Ishikawa (cell line): ENCODE results near the gene TPSAB1.

Experiments used
- CEBPB ChIP-seq: IDR thresholded peaks from 2 replicates; pipeline ENCODE4 v1.6.1; 2012
- CREB1 ChIP-seq: IDR thresholded peaks from 2 replicates; pipeline ENCODE4 v1.6.1; 2012; ENCODE audit warnings: low read depth
- EGR1 ChIP-seq: IDR thresholded peaks from 2 replicates; pipeline ENCODE4 v1.6.1; 2012
- EP300 ChIP-seq: IDR thresholded peaks from 2 replicates; pipeline ENCODE4 v1.6.1; 2012; ENCODE audit warnings: borderline replicate concordance
- FOXM1 ChIP-seq: IDR thresholded peaks from 2 replicates; pipeline ENCODE4 v1.6.1; 2012; ENCODE audit warnings: low read depth, borderline replicate concordance
- NFIC ChIP-seq: IDR thresholded peaks from 2 replicates; pipeline ENCODE4 v1.6.1; 2012
- RAD21 ChIP-seq: IDR thresholded peaks from 2 replicates; pipeline ENCODE4 v1.6.1; 2012; ENCODE audit warnings: low read depth
- TAF1 ChIP-seq: IDR thresholded peaks from 2 replicates; pipeline ENCODE4 v1.6.1; 2012; ENCODE audit warnings: low read depth, mild to moderate bottlenecking
- TCF12 ChIP-seq: IDR thresholded peaks from 2 replicates; pipeline ENCODE4 v1.6.1; 2012; ENCODE audit warnings: low read depth
- TEAD4 ChIP-seq: IDR thresholded peaks from 2 replicates; pipeline ENCODE4 v1.6.1; 2012
- USF1 ChIP-seq: IDR thresholded peaks from 2 replicates; pipeline ENCODE4 v1.6.1; 2012
- YY1 ChIP-seq: IDR thresholded peaks from 2 replicates; pipeline ENCODE4 v1.6.1; 2012; ENCODE audit warnings: low read depth
- ZBTB7A ChIP-seq: IDR thresholded peaks from 2 replicates; pipeline ENCODE4 v1.6.1; 2012; ENCODE audit warnings: low read depth
- TF ChIP-seq, protein P1 (sequence below): IDR thresholded peaks from 2 replicates; pipeline ENCODE4 v1.6.1; 2012; ENCODE audit warnings: low read depth, mild to moderate bottlenecking
- TF ChIP-seq, protein P2 (sequence below): IDR thresholded peaks from 2 replicates; pipeline ENCODE4 v1.6.1; 2012

Gene TPSAB1

DNA sequence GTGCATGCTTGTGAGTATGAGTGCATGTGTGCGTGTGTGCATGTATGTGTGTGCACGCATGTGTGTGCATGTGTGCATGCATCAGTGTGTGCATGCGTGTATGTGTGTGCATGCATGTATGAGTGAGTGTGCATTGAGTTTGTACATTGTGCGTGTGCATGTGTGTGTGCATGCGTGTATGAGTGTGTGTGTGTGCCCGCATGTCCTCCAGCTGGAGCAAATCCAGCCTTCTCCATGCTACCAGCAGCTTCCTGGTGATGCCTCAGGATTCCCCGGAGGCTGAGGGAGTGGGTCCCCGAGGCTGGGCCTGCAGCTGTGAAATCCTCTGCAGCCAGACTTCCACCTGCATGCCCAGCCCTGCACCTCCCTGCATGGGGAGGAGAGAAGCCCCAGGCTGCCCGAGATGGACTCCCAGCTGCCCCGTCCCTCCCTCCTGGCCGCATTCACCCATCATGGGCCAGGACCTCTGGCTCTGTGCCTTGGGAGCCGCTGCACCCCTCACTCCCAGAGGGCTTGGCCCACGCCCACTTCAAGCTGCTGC lies 24.7 kb downstream of the TPSAB1 start:
- TF ChIP-seq NFIC, result no peak
- no peak for TF ChIP-seq USF1
- no peak for TF ChIP-seq ZBTB7A
- TF ChIP-seq FOXM1, result no peak
- TF ChIP-seq TEAD4, result no peak
- TF ChIP-seq RAD21, result no peak
- TF ChIP-seq TCF12, result no peak
- TF ChIP-seq CEBPB, result no peak
- no peak for TF ChIP-seq TAF1
- no peak for TF ChIP-seq YY1
- TF ChIP-seq, protein P1, sequence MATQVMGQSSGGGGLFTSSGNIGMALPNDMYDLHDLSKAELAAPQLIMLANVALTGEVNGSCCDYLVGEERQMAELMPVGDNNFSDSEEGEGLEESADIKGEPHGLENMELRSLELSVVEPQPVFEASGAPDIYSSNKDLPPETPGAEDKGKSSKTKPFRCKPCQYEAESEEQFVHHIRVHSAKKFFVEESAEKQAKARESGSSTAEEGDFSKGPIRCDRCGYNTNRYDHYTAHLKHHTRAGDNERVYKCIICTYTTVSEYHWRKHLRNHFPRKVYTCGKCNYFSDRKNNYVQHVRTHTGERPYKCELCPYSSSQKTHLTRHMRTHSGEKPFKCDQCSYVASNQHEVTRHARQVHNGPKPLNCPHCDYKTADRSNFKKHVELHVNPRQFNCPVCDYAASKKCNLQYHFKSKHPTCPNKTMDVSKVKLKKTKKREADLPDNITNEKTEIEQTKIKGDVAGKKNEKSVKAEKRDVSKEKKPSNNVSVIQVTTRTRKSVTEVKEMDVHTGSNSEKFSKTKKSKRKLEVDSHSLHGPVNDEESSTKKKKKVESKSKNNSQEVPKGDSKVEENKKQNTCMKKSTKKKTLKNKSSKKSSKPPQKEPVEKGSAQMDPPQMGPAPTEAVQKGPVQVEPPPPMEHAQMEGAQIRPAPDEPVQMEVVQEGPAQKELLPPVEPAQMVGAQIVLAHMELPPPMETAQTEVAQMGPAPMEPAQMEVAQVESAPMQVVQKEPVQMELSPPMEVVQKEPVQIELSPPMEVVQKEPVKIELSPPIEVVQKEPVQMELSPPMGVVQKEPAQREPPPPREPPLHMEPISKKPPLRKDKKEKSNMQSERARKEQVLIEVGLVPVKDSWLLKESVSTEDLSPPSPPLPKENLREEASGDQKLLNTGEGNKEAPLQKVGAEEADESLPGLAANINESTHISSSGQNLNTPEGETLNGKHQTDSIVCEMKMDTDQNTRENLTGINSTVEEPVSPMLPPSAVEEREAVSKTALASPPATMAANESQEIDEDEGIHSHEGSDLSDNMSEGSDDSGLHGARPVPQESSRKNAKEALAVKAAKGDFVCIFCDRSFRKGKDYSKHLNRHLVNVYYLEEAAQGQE, result no peak
- TF ChIP-seq, protein P2, sequence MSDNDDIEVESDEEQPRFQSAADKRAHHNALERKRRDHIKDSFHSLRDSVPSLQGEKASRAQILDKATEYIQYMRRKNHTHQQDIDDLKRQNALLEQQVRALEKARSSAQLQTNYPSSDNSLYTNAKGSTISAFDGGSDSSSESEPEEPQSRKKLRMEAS, result no peak
- no peak for TF ChIP-seq EGR1
- TF ChIP-seq CREB1, result no peak
- no peak for TF ChIP-seq EP300

- no peak for TF ChIP-seq RAD21
- TF ChIP-seq, protein P2, result no peak
Observed at GRCh38 chr16:1265826-1266225, 25.3 kb downstream of the TPSAB1 start.

GRCh38 chr16:1271380-1271723 lies 30.8 kb downstream of the TPSAB1 start:
- no peak for TF ChIP-seq CREB1
- TF ChIP-seq, protein P2, result no peak
- no peak for TF ChIP-seq TAF1
- TF ChIP-seq ZBTB7A, result no peak
- TF ChIP-seq, protein P1, result no peak
- no peak for TF ChIP-seq FOXM1
- TF ChIP-seq RAD21, result no peak
- no peak for TF ChIP-seq CEBPB
- TF ChIP-seq USF1, result no peak
- TF ChIP-seq TEAD4, result no peak
- no peak for TF ChIP-seq TCF12
- no peak for TF ChIP-seq YY1
- TF ChIP-seq EGR1, result no peak
- no peak for TF ChIP-seq NFIC
- TF ChIP-seq EP300, result no peak

DNA sequence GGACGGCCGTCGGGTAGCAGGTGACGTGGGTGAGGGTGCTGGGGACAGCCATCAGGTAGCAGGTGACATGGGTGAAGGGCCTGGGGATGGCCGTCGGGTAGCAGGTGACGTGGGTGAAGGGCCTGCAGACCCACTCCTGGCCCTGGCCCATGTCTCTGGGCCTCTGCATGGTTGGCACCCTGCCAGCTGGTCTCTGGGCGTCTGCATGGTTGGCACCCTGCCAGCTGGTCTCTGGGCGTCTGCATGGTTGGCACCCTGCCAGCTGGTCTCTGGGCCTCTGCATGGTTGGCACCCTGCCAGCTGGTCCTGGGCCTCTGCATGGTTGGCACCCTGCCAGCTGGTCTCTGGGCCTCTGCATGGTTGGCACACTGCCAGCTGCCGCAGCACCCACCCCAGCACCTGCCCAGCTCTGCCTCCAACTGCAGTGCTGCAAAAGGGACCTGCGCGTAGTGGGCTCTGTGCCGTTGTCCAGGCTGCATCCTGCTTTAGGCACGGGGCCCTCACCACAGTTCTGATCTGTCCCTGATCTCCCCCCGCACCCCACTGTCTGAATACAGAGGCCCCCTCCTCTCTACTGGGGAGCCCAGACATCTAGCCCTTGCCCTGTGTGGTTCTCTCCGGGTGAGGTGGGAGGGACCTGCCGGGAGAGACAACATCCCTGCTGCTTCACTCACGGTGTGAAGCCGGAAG lies 31.4 kb downstream of the TPSAB1 start:
- TF ChIP-seq, protein P2, result peak; percentile 59; the same call in 1 of the 2 replicates
- TF ChIP-seq NFIC (peak; percentile 100), TCF12 (peak; percentile 84), ZBTB7A (peak; percentile 61), EP300 (peak; percentile 65; the same call in 1 of the 2 replicates), TEAD4 (peak; percentile 60; the same call in 1 of the 2 replicates)

- TF ChIP-seq RAD21 (no peak), CREB1 (no peak), ZBTB7A (no peak), YY1 (no peak), FOXM1 (no peak), USF1 (no peak), TAF1 (no peak), TEAD4 (no peak)
- TF ChIP-seq, protein P2, result no peak
Observed at GRCh38 chr16:1272453-1273198, 32.1 kb downstream of the TPSAB1 start.
